NB4 (cell line): ENCODE measurements around the gene DCTN3.

Experiments
- CTCF ChIP-seq: IDR thresholded peaks from one replicate; pipeline ENCODE4 v1.5.1; 2012; ENCODE audit warnings: low read depth, low read length
- MAX ChIP-seq: IDR thresholded peaks from 2 replicates; pipeline ENCODE4 v1.6.1; 2011; ENCODE audit warnings: low read depth, low read length

- TF ChIP-seq CTCF (no peak), MAX (peak; percentile 66)
These were observed 26.7 kb upstream of the DCTN3 start for GRCh38 chr9:34647084-34647403.
